Kasumi-1 (cell line): ENCODE data around the gene SPHK2.
A peak's percentile ranks its signal among the peaks of the same experiment; 100 is the strongest.
"Not testable (repeated sequence)": the region's sequence is repeated elsewhere in the genome, so short reads cannot be mapped to it uniquely, and the experiment has no call there.

ENCODE experiments used
- DNase-seq, 2 experiments: peaks; one replicate each; lab custom pipeline; 2025; lab: John Stamatoyannopoulos, UW

The SPHK2 gene

GRCh38 chr19:48618916-48619691, at the start of gene SPHK2, which contains the start of gene RPL18:
SPHK2 (plus strand) TSS chr19:48619506; CDS start chr19:48620515, 1,009 bp downstream.
RPL18 (minus strand) TSS chr19:48619178; CDS start chr19:48619143, 35 bp downstream.
- peak; percentile 99 to 100 for DNase-seq

DNA sequence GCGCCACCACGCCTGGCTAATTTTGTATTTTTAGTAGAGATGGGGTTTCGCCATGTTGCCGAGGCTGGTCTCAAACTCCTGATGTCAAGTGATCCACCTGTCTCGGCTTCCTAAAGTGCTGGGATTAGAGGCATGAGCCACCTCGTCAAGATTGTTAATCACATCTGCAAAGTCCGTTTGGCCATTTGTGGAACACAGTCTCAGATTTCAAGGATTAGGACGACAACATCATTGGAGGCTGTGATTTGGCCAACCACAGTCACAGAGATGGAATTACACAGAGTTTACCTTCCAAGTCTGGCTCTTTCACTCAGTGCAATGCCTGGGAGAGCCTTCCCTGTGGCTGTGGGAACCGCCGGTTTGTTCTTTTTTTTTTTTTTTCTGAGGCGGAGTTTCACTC, 49.5 kb upstream of the SPHK2 start:
- DNase-seq = no peak

DNA sequence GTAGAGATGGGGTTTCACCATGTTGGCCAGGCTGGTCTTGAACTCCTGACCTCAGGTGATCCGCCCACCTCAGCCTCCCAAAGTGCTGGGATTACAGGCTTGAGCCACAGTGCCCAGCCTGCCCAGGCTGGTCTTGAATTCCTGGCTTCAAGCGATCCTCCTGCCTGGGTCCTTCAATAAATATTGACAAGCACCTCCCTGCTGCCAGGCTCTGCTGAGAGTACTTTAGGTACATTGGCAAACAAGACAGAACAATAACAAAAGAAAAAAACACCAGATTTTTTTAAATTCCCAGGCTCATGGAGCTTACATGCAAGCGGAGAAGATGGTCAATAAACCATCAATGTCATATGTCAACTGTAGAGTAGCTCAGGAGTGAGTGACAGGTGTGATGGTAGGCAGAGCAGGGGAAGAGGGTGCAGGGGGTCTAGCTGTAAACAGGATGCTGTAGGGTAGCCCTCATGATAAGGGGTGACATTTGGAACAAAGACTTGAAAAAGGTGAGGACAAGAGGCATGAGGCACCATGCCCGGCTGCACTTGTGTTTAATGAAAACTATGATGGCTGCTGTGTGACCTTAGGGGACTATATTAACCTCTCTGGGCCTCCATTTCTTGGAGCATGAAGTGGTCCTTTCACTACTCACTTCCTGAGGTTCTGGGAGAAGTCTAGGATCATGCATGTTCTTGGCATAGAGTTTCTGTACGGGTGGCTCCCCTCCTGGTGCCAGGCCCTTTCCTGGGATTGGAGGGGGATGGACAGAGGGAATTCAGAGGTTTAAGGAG, 47.7 kb upstream of the SPHK2 start:
- DNase-seq = no peak

- no peak for DNase-seq
Observed at GRCh38 chr19:48573163-48573505, 46.2 kb upstream of the SPHK2 start.

- no peak for DNase-seq
Observed at GRCh38 chr19:48575931-48576622, 43.2 kb upstream of the SPHK2 start.

DNA sequence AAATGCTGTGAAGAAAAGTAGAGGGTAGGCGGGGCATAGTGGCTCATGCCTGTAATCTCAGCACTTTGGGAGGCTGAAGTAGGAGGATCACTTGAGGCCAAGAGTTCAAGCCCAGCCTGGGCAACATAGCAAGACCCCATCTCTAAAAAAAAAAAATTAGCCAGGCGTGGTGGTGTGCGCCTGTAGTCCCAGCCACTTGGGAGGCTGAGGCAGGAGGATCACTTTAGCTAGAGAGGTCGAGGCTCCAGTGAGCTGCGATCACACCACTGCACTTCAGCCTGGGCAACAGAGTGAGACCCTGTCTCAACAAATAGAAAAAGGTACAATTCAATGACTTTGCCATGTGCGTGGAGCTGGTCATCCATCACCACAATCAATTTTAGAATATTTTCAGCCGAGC, 41.4 kb upstream of the SPHK2 start:
- DNase-seq = not testable (repeated sequence)

- DNase-seq = no peak
Observed at GRCh38 chr19:48578891-48579290, 40.4 kb upstream of the SPHK2 start.

DNA sequence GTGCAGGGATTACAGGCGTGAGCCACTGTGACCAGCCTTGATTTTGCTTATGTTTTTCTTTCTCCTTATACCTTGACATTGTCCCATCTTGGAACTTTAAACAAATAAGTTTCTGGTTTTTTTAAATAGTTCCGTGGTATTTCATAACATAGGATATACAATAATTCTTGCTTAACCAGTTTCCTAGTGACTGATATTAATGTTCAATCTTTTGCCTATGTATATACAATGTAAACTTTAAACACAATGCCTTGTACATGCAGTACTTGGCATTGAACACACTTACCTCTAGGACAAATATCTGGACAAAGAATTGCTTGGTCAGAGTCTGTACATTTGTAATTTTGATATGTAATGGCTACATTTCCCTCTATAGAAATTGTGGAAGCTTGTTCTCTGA, 37.1 kb upstream of the SPHK2 start:
- DNase-seq = no peak

DNA sequence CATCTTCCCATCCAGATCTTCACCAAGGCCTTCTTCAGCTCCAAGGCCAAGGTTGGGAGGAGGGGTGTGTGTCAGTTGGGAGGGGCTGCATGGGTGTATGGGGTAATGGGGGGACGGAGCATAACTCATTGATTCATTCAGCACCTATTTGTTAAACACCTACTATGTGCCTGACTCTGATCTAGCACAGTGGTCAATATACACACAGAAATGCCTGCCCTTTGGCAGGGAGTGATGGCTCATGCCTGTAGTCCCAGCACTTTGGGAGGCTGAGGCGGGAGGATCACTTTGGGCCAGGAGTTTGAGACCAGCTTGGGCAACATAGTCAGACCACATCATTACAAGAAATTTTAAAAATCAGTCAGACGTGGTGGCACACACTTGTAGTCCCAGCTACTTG, 31.9 kb upstream of the SPHK2 start:
- DNase-seq = no peak

GRCh38 chr19:48588670-48589401, 30.5 kb upstream of the SPHK2 start:
- peak; percentile 78 to 82 for DNase-seq

DNA sequence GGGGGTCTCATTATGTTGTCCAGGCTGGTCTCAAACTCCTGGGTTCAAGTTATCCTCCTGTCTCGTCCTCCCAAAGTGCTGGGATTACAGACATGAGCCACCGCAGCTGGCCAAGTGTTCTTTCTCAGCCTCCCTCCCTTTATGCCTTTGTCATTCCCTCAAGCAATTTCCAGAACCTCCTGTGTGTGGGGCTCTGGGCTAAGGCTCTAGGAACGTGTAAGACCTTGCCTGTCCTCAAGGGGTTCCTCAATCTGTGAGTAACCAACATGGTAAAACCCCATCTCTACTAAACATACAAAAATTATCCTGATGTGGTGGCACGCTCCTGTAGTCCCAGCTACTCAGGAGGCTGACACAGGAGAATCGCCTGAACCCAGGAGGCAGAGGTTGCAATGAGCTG, 28.3 kb upstream of the SPHK2 start:
- DNase-seq = no peak

- DNase-seq = no peak
Observed at GRCh38 chr19:48595171-48595570, 24.1 kb upstream of the SPHK2 start.

GRCh38 chr19:48595833-48596232, 23.5 kb upstream of the SPHK2 start:
- DNase-seq = no peak

DNA sequence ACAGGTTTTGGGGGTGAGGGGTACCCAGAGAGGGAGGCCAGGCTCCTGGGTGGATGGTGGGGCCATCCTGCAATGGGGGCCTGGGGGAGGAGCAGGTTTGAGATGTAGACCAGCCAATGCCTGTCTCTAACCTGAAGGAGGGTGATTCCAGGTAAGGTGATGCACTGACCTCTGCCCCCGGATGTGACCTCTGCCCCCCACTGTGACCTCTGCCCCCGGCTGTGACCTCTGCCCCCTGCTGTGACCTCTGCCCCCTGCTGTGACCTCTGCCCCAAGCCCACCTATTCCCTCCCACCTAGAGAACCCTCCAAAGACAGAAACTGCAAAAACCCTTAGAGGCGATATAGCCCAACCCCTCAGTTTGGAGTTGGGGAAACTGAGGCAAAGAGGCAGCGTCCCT, 23.1 kb upstream of the SPHK2 start:
- DNase-seq = no peak

- DNase-seq = no peak
Observed at GRCh38 chr19:48596679-48597465, 22.4 kb upstream of the SPHK2 start.

GRCh38 chr19:48598996-48599700, 20.2 kb upstream of the SPHK2 start:
- no peak for DNase-seq

GRCh38 chr19:48600679-48601417, 18.5 kb upstream of the SPHK2 start:
- DNase-seq = no peak

- no peak for DNase-seq
Observed at GRCh38 chr19:48603001-48603400, 16.3 kb upstream of the SPHK2 start.

GRCh38 chr19:48603449-48603848, 15.9 kb upstream of the SPHK2 start:
- DNase-seq = no peak

DNA sequence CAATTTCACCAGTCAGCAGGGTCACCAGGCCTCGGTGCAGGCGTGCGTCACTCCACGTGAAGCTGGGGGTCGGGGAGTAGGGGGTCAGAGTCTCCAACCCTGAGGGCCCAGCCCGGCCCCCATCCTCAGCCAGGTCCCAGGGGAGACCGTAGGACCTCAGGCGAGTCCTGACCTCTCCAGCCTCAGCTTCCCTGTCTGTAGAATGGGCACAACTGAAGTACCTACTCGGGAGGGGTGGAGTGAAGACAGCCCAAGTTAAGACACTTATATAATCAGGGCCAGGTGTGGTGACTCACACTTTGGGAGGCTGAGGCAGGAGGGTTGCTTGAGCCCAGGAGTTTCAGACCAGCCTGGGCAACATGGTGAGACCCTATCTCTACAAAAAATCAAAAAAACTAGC, 15.5 kb upstream of the SPHK2 start:
- no peak for DNase-seq
